Activated T-cell treated with anti-CD3 and anti-CD28 coated beads for 1 hour (primary cell): ENCODE measurements around the gene AXIN1.
"Not testable (repeated sequence)": the region's sequence is repeated elsewhere in the genome, so short reads cannot be mapped to it uniquely, and the experiment has no call there.

Source experiments
- DNase-seq: peaks from one replicate; pipeline ENCODE4 v3.0.0-alpha.2; 2020; ENCODE audit warnings: low read depth

Gene AXIN1

GRCh38 chr16:266258-267164, 86.0 kb downstream of the AXIN1 start:
- DNase-seq = no peak

DNA sequence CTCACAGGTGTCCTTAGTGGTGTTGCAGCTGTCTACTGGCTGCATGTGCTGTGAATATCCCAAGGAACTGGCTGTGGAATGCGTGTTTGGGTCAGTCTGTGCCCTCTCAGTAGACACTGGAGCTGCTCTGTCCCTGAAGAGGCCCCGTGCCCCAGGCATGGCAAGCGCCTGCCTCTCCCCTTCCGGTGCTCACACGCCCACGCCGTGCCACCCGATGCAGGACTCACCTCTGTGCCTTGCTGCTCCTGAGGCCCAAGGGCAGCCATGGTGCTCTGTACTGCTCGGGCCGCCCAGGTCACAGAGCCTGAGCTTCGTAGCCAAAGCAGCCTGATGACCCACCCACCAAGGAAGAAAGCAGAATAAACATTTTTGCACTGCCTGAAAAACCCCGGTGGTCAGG, 86.8 kb downstream of the AXIN1 start:
- no peak for DNase-seq

- no peak for DNase-seq
These were observed 87.5 kb downstream of the AXIN1 start for GRCh38 chr16:265002-265529.

DNA sequence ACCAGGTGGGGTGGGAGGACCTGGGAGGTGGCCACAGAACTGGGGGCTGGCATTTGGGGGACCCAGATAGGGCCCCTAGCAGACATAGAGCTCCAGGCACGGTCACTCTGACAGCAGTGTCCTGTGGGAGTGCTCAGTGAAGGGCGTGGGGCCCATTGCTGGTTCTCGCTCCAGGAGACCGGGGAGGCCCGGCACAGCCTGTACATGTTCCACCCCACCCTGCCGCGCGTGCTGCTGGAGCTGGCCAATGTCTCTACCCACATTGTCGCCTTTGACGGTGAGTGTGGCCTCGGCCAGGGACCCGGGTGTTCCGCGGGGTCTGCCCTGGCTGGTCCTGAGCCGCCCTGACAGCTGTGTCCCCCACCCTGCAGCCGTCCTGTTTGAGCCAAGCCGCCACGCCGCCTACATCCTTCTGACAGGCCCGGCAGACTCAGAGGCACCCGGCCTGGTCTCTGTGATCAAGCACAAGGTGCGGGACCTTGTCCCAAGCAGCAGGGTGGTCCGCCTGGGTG, 88.0 kb downstream of the AXIN1 start:
- DNase-seq = no peak

DNA sequence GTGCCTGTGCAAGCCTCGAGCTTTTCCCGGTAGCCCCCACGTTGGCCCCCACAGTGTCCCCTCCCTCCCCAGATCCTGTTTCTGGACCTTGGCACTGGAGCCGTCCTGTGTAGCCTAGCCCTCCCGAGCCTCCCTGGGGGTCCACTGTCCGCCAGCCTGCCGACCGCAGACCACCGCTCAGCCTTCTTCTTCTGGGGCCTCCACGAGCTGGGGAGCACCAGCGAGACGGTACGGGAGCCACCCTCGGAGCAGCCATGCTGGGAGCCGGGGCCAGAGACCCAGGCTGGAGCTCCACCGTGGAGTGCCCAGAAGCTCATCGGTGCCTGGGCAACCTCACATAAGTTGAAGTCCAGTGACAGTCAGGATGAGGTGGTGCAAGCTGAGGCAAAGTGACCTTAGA, 88.6 kb downstream of the AXIN1 start:
- no peak for DNase-seq

GRCh38 chr16:263182-263774, 89.2 kb downstream of the AXIN1 start:
- DNase-seq = no peak

DNA sequence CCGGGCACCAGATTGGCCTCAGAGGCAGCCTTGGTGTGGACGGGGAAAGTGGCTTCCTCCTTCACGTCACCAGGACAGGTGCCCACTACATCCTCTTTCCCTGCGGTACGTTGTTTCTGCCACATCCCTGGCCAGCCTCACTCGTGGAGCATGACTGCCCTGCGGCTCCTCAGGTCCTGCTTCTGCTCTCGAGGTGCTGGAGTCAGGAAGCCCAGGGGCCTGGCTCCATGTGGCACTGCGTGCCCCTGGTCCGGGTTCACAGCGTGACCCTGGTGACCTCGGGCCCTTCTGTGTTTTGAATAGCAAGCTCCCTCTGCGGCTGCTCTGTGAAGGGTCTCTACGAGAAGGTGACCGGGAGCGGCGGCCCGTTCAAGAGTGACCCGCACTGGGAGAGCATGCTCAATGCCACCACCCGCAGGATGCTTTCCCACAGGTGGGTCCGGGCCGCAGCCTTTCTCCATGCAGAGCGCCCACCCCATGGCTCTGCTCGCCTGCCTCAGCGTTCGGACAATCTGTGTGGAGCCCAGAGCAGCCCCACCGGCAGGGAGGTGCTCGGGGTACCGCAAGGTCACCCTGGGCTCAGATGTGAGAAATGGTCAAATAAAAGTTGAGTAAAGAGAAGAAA, 90.3 kb downstream of the AXIN1 start:
- DNase-seq = no peak

DNA sequence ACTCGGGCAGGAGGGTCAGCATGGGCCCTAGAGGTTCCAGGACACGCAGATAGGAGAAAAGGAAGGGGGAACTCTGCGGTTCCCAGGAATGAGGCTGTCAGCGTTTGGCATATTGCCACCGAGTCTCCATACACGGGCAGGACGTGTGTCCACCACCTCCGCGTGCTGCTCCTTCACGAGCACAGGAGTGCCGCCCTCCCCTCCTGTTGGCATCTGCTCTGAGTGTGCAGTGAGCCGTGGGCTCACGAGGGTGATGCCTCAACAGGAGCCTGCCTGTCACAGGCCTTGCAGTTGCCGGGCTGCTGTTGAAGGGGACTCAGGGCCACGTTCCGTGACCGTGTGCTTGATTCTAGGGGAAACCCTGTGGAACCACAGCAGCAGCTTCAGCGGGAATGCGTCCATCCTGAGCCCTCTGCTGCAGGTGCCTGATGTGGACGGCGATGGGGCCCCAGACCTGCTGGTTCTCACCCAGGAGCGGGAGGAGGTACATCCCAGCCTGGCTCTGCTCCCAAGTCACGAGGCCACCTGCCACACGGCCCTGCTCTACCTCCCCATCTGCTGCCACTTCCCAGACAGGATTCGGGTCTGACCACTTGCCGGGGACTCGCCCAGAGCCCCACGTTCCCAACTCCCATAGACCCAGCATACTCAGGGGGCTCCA, 91.4 kb downstream of the AXIN1 start:
- no peak for DNase-seq

GRCh38 chr16:260326-260725, 92.2 kb downstream of the AXIN1 start:
- DNase-seq = no peak

DNA sequence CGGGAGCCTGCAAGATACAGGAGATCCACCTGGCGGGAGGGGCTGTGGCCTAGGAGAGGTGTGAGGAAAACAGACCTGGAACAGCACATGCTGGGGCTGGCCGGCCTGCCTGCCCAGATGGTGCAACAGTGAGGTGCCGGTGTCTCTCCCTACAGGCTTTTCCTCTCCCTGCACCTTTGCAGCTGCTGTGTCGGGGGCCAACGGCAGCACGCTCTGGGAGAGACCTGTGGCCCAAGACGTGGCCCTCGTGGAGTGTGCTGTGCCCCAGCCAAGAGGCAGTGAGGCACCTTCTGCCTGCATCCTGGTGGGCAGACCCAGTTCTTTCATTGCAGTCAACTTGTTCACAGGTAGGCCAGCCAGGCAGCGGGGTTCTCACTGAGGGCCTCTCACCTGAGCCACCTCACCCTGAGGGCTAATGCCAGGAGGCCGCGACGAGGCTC, 92.7 kb downstream of the AXIN1 start:
- no peak for DNase-seq

DNA sequence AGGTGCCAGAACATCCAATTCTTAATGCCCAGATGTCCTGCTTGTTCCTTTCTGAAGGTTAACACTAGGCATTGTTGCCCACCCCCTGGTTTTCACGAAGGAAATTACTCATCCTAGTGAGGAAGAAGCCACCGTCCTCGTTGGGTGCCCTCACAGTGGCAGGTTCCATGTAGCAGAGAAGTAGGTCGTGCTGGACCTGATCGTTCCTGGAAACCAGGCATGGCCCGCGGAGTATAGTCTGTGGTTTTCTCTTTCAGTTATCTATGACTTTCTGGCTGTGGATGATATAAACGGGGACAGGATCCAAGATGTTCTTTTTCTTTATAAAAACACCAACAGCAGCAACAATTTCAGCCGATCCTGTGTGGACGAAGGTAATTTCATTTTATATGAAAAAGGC, 93.3 kb downstream of the AXIN1 start:
- no peak for DNase-seq

DNA sequence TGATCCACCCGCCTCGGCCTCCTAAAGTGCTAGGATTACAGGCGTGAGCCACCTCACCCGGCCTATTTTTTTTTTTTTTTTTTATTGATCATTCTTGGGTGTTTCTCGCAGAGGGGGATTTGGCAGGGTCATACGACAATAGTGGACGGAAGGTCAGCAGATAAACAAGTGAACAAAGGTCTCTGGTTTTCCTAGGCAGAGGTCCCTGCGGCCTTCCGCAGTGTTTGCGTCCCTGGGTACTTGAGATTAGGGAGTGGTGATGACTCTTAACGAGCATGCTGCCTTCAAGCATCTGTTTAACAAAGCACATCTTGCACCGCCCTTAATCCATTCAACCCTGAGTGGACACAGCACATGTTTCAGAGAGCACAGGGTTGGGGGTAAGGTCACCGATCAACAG, 94.4 kb downstream of the AXIN1 start:
- not testable (repeated sequence) for DNase-seq

DNA sequence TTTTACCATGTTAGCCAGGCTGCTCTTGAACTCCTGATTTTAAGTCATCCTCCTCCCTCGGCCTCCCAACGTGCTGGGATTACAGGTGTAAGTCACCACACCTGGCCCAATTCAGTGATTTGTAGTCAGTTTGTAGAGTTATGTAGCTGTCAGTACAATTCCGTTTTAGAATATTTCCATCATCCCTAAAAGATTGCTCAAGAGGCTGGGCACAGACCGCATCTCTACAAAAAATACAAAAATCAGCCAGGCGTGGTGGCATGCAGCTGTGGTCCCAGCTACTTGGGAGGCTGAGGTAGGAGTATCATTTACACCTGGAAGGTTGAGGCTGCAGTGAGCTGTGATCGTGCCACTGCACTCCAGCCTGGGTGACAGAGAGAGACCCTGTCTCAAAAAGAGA, 97.3 kb downstream of the AXIN1 start:
- no peak for DNase-seq

GRCh38 chr16:254461-254860, 98.1 kb downstream of the AXIN1 start:
- DNase-seq = no peak

GRCh38 chr16:253833-254232, 98.7 kb downstream of the AXIN1 start:
- DNase-seq = no peak

DNA sequence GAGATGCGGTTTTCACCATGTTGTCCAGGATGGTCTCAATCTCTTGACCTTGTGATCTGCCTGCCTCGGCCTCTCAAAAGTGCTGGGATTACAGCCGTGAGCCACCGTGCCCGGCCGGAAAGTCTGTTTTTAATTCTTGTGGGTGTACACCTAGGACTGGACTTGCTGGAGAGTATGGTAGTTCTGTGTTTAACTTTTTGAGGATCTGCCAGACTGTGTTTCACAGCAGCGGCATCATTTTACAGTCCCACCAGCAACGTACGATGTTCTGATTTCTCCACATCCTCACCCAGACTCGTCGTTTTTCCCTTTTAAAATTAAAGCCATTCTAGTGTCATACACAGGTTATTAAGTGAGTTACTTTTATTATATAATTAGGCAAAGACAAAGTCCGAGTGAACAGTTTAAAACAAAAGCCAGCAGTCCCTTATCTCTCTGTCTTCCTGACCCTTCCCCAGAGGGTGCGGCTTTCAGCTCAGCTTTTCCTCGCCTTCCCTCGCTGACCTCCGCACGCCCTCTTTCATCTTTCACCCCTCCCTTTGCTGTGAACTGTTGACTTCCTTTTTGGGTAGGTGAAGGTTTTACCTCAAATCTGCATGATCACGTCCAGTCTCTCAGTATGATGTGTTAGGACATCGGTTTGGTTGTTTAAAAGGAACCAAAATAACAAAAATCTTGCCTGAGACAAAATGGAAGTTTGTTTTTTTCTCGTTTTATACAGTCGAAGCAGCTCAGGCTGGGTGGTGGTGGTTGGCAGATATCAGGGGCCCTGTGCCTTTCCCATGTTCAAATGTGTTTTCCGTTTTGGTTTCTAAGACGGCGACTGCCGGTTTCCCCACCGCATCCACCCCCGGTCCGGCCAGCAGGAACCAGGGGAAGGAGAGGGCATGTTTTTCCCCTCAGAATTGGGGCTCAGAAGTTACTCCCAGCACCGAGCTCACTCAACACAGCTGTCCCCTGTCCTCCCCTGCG, 99.9 kb downstream of the AXIN1 start:
- no peak for DNase-seq

DNA sequence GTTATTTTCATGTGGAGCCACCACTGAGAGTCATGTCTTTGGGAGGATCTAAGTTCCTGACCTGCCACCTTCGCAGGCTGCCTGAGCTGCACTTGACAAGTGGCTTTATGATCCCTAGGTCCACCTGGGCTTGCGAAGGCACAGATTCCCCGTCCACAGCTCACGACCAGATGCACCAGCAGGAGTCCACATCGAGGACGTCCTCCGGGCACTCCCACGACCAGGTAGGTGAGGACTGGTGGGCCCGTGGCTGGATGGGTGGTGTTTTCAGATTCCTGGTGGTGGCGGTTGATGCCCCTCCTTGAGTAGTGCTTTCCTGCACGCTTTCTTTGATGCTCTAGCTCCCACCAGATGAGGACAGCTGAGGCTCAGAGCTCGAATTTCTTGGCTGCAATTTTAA, 103.1 kb downstream of the AXIN1 start:
- no peak for DNase-seq

DNA sequence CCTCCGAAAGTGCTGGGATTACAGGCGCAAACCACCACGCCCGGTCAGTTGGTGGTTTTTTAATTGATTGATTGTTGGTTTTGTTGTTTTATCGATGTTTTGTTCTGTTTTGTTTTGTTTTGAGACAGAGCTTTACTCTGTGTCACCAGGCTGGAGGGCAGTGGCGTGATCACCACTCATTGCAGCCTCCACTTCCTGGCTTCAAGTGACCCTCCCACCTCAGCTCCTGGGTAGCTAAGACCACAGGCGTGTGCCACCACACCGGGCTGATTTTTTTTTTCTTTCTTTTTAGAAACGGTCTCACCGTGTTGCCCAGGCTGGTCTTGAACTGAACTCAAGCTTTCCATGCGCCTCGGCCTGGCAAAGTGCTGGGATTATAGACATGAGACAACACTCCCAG, 105.5 kb downstream of the AXIN1 start:
- no peak for DNase-seq

DNA sequence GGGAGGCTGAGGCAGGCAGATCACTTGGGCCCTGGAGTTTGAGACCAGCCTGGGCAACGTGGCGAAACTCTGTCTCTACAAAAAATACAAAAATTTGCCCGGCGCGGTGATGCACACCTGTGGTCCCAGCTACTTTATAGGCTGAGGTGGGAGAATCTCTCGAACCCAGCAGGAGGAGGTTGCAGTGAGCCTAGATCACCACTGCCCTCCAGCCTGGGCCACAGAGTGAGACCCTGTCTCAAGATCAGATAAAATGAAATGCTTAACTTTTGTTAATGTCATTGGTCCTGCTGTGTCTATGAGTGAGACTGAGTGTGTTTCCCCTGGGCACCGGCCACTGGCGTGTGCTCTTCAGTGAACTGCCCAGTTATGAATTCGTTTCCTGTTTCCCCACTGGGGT, 107.4 kb downstream of the AXIN1 start:
- DNase-seq = no peak

DNA sequence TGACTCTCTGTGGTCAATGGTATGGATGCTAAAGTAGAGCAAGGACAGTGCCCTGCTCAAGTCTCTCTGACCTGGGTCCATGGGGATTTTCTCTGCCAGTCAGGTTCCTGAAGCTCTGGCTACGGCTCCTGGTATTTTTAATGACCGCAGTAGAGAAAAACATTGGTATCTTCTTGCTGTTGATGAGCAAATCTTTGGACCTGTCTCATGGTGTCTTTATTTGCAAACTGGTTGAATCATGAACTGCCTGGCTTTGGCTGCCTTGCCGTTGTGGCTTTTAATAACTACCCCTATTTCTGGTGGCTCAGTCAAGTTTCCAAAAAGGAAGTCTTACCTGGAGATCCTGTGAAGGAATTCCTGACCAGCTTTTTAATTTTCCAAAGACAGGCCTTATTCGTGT, 109.2 kb downstream of the AXIN1 start:
- DNase-seq = no peak

- no peak for DNase-seq
These were observed 110.2 kb downstream of the AXIN1 start for GRCh38 chr16:242281-242680.
